ENCODE measurements around the gene TCF12.

The TCF12 gene

DNA sequence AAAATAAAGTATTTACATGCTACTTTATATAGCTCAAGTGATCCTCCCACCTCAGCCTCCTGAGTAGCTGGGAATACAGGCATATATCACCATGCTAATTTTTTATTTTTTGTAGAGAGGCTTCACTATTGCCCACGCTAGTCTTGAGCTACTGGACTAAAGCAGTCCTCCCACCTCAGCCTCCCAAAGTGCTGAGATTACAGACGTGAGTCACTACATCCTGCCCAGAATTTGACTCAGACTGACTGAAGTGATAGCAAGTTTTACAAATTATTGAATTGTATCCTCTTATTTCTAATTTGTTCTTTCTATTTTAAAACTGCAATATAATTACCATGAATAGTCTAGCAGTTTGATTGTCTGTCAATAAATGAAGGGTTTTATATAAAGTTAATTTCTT lies 247.5 kb downstream of the TCF12 start:
- no peak for DNase-seq (ENCODE audit: low spot score)

- no peak for DNase-seq (ENCODE audit: low spot score)
Observed at GRCh38 chr15:57167821-57168395, 249.5 kb downstream of the TCF12 start.

- no peak for DNase-seq (ENCODE audit: low spot score)
Observed at GRCh38 chr15:57169643-57170042, 251.2 kb downstream of the TCF12 start.

- DNase-seq (ENCODE audit: low spot score) = peak; percentile 15
Observed at GRCh38 chr15:57171426-57171825, 253.0 kb downstream of the TCF12 start.

DNA sequence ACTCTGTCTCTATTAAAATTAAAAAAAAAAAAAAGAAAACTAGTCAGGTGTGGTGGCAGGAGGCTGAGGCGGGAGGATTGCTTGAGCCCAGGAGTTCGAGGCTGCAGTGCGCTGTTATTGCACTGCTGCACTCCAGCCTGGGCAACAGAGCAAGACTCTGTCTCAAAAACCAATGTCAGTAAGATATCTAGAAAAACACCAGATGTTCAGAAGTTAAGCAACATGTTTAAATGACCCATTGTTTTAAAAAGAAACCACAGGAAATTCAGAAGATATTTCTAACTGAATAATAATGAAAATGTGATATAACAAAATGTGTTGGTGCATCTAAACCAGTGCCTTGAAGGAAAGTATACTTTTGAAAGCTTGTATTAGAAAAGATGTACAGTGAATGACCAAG lies 254.5 kb downstream of the TCF12 start:
- no peak for DNase-seq (ENCODE audit: low spot score)

DNA sequence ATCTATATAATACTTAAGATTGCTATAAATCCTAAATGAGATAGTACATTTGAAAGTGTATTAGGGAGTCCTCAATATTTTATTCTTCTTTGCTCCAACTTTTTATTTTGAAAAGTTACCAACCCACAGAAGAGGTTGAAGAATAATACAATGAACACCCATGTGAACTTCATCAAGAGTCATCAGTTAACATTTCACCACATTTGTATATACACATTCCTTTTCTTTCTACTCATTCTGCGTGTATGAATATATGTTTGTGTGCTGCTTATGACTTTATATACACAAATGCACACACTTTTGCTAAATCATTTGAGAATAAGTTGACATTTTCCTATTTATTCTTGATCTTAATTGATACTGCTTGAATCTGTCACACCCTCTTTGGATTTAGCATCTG lies 264.6 kb downstream of the TCF12 start:
- no peak for DNase-seq (ENCODE audit: low spot score)

DNA sequence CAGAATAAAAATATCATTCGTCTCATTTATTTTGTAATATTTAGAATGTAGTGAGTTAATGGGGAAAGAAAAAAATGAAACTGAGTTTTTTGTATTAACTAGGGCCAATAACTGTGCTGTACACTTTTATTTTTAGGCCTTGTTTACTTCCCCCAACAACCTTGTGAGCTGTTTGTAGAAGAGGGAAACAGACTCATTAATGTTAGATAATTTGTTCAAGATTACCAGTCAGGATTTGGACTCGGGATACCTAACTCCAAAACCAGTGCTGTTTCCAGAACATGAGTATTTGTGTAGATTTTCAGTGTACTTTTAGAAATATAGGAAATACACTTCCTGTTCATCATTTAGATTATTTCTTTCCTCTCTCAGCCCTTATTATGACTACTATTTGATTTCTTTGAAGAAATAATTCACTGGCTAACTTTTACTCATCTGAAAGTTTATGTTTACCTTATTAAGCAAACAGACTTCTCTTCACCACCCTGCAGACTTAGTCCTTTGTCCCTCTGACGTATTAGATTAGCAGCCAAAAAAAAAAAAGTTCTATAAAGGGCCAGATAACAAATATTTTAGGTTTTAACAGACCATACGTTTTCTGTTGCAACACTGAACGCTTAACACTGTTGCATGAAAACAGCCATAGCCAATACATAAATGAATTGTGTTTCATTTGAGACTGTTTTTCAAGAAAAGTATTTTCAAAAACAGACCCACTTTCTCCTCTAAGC lies 265.3 kb downstream of the TCF12 start:
- DNase-seq (ENCODE audit: low spot score) = no peak

DNA sequence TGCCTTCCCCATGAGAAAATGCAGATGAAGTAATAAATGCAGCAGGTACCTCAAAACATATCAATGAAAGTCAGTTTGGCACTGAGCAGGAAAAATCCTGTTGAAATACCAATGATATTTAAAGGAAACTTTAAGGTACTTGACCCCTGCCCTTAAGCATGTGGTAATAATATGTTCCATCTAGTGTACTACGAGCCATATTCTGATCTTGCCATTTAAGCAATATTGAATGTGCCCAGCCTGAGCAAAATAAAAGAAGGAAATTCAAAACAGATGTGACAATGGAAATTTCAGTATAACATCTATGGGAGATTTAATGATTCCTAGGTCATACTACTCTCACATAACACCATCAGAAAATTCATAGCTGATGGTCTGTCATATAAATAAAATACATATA lies 266.1 kb downstream of the TCF12 start:
- no peak for DNase-seq (ENCODE audit: low spot score)

- DNase-seq (ENCODE audit: low spot score) = no peak
Observed at GRCh38 chr15:57185507-57186074, 267.1 kb downstream of the TCF12 start.

DNA sequence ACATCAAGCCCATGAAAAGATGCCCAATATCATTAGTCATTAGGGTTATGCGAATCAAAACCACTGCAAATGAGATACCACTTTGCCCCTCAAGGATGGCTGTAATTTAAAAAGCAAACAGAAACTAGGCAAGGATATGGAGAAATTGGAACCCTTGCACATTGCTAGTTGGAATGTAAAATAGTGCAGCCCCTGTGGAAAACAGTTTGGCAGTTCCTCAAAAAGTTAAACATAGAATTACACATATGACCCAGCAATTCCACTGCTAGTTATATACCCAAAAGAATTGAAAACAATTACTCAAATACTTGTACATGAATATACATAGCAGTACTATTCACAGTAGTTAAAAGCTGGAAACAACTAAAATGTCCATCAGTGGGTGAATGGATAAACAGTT lies 271.0 kb downstream of the TCF12 start:
- DNase-seq (ENCODE audit: low spot score) = no peak

GRCh38 chr15:57190208-57190607 lies 271.8 kb downstream of the TCF12 start:
- DNase-seq (ENCODE audit: low spot score) = no peak

GRCh38 chr15:57193161-57193560 lies 274.7 kb downstream of the TCF12 start:
- DNase-seq (ENCODE audit: low spot score) = no peak

DNA sequence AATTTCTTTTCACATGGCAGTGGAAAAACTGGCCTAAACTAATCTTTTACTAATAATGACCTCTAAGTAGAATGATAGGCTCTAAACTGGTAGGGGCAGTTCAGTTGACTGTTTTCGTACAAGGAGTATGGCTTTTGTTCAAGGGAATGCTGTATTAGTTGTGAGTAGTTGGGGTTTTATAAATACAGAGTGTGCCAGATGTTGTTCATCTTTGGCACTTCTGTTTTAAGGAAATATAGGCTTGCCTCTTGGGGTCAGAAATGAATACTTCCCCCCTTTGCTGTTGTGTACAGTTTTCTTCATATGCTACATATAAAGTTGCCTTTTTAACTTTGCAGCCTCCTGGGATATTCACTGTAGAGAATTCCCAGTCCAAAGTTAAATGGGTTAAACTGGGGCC lies 276.9 kb downstream of the TCF12 start:
- DNase-seq (ENCODE audit: low spot score) = no peak

DNA sequence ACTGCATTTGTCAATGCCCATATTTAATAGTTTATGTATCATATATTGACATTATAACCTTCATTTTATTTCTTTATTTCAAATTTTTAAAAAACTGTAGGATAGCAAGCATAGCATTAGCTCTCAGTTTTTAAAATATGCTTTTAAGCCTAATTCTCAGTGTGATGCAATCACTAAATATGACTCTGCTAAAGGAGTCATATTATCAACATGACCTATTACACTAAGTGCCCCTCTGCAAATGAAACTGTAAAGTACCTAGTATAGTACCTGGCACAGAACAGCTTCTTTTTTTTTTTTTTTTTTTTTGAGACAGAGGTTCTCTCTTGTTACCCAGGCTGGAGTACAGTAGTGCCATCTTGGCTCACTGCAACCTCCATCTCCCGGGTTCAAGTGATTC lies 278.4 kb downstream of the TCF12 start:
- no peak for DNase-seq (ENCODE audit: low spot score)

- no peak for DNase-seq (ENCODE audit: low spot score)
Observed at GRCh38 chr15:57198131-57198530, 279.7 kb downstream of the TCF12 start.

- no peak for DNase-seq (ENCODE audit: low spot score)
Observed at GRCh38 chr15:57198654-57199291, 280.3 kb downstream of the TCF12 start.

- no peak for DNase-seq (ENCODE audit: low spot score)
Observed at GRCh38 chr15:57201578-57201977, 283.1 kb downstream of the TCF12 start.

- no peak for DNase-seq (ENCODE audit: low spot score)
Observed at GRCh38 chr15:57203906-57204305, 285.5 kb downstream of the TCF12 start.

GRCh38 chr15:57205027-57205855 lies 286.8 kb downstream of the TCF12 start:
- no peak for DNase-seq (ENCODE audit: low spot score)

DNA sequence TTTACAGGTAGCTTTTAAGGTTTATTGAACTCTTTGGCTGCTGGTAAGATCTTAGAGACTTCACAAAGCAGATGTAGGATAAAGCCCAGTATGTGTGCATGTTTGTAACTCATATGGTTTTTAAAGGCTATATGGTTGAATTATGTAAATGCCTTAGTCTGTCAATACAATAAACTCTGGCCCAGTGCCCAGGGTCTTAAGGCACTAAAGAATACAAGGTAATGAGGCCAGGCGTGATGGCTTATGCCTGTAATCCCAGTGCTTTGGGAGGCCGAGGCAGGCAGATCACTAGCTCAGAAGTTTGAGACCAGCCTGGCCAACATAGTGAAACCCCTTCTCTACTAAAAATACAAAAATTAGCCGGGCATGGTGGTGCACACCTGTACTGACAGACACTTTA lies 287.6 kb downstream of the TCF12 start:
- DNase-seq (ENCODE audit: low spot score) = no peak

DNA sequence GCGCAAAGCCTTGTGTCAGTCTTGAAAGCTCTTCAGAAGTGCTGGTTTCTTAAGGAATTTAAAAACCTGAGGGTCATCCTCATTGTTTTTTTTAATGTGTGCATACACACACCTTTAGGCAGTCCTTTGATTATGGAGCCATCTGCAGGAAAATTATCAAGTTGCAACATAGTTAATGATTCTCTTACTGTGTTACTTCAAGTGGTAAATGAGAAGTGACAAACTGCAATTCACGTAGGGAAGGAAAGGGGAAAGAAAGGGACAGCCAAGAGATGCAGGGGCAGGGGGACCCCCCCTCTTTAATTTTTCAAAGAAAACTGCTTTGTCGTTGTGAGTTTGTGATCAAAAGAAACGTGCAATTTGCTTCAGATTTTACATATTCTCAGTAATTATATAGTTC lies 295.4 kb downstream of the TCF12 start:
- DNase-seq (ENCODE audit: low spot score) = peak; percentile 33

- DNase-seq (ENCODE audit: low spot score) = no peak
Observed at GRCh38 chr15:57215326-57215725, 296.9 kb downstream of the TCF12 start.
